Keratinocyte (primary cell): Measurements from ENCODE around the gene RABL3.

Experiments
- EZH2 ChIP-seq: IDR thresholded peaks from one replicate; pipeline ENCODE4 v1.6.1; 2012; ENCODE audit warnings: inconsistent platforms, mild to moderate bottlenecking, low read length, moderate library complexity
- TF ChIP-seq, protein P1 (sequence below), 3 experiments: IDR thresholded peaks in 1 of 3; conservative IDR thresholded peaks in 1 of 3; optimal IDR thresholded peaks in 1 of 3; 2 replicates in 2 of 3; 3 replicates in 1 of 3; pipeline versions ENCODE3 to v1.5.1; 2011; ENCODE audit warnings: low read length in 3 of 3, mild to moderate bottlenecking in 3 of 3, moderate library complexity in 2 of 3, control low read depth in 1 of 3, inconsistent platforms in 1 of 3; ENCODE audit not compliant: insufficient read depth in 2 of 3; ENCODE audit errors: extremely low read depth in 1 of 3

GRCh38 chr3:120685411-120685810, 56.9 kb downstream of the RABL3 start:
- TF ChIP-seq, protein P1, sequence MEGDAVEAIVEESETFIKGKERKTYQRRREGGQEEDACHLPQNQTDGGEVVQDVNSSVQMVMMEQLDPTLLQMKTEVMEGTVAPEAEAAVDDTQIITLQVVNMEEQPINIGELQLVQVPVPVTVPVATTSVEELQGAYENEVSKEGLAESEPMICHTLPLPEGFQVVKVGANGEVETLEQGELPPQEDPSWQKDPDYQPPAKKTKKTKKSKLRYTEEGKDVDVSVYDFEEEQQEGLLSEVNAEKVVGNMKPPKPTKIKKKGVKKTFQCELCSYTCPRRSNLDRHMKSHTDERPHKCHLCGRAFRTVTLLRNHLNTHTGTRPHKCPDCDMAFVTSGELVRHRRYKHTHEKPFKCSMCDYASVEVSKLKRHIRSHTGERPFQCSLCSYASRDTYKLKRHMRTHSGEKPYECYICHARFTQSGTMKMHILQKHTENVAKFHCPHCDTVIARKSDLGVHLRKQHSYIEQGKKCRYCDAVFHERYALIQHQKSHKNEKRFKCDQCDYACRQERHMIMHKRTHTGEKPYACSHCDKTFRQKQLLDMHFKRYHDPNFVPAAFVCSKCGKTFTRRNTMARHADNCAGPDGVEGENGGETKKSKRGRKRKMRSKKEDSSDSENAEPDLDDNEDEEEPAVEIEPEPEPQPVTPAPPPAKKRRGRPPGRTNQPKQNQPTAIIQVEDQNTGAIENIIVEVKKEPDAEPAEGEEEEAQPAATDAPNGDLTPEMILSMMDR (optimal IDR thresholded peaks at IDR 0.05 in 1 of 3, IDR thresholded peaks at IDR 0.05 in 1 of 3, conservative IDR thresholded peaks at IDR 0.05 in 1 of 3; ENCODE audit: extremely low read depth in 1 of 3, insufficient read depth in 2 of 3, low read length in 3 of 3) = no peak
- TF ChIP-seq EZH2 = no peak
